ENCODE measurements around the gene SCP2D1.

GRCh38 chr20:18783385-18783959 lies 30.1 kb upstream of the SCP2D1 start:
- no peak for TF ChIP-seq CTCF (IDR thresholded peaks at IDR 0.05)
- no peak for TF ChIP-seq POLR2A (IDR thresholded peaks at IDR 0.05; ENCODE audit: low read length)
- TF ChIP-seq MAX (IDR thresholded peaks at IDR 0.05), result no peak
- no peak for TF ChIP-seq HES2 (IDR thresholded peaks at IDR 0.05)
- no peak for TF ChIP-seq EP300 (IDR thresholded peaks at IDR 0.05)
- TF ChIP-seq ESRRA (IDR thresholded peaks at IDR 0.05; ENCODE audit: borderline replicate concordance, low read length), result no peak
- TF ChIP-seq POLR2AphosphoS2 (conservative IDR thresholded peaks at IDR 0.05; ENCODE audit: low read length), result no peak
- TF ChIP-seq NR3C1 (IDR thresholded peaks at IDR 0.05), result no peak
- no peak for TF ChIP-seq MAZ (IDR thresholded peaks at IDR 0.05; ENCODE audit: borderline replicate concordance, low read depth, low read length)
- no peak for TF ChIP-seq JUN (IDR thresholded peaks at IDR 0.05)
- no peak for TF ChIP-seq PBX3 (IDR thresholded peaks at IDR 0.05)
- TF ChIP-seq CEBPB (IDR thresholded peaks at IDR 0.05), result no peak

All from A549 (cell line).